ENCODE measurements around the gene BAIAP2L1. TPM values are rescaled to one million over a fixed set of nuclear protein-coding genes. Genes with fewer than 3 reads are reported as not detected.

The BAIAP2L1 gene
- polyA plus RNA-seq, 1 donor (not counting 4 experiments of a cell fraction or from before 2014, with no cell fraction given), result 41.7 TPM

DNA sequence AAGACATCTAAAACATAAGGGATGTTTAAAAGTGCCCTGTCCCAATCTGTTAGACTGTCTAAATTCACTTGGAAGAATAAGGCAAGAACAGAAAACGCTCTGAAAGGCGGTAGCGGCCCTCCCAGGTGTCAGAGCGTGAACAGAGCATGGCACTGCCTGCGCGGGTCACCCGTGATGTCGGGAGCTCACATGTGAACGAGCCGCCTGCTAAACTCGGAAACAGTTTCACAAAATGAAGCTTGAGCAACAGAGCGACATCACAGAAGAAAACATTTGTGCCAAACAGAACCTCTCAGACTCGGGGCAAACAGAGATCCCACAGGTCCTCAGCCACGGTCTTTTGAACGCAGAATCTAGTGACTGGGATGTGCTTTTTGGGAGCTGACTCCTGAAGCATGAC lies 106.6 kb downstream of the BAIAP2L1 start:
- H3K4me2 ChIP-seq (ENCODE audit: control insufficient read depth, extremely low read depth, insufficient read depth, low read depth, low read length), result no peak overlapping the region
- peaks cover 15% of the 10 kb centered on the region for H3K79me2 ChIP-seq (ENCODE audit: control insufficient read depth, insufficient read depth, low read length)
- H3K36me3 ChIP-seq (ENCODE audit: control insufficient read depth in 2 of 2, extremely low read depth in 1 of 2, insufficient read depth in 2 of 2, low read length in 2 of 2), result peaks cover 32 to 35% of the 10 kb centered on the region in 2 experiments
- FAIRE-seq, result no peak
- peaks cover 12% of the 10 kb centered on the region for H3K4me1 ChIP-seq (ENCODE audit: control insufficient read depth, extremely low read depth, insufficient read depth, low read length)
- no peak overlapping the region for H3K9ac ChIP-seq (ENCODE audit: control insufficient read depth, extremely low read depth, insufficient read depth, low read length)
- DNase-seq (ENCODE audit: low read depth, low spot score), result no peak
- H3K9me1 ChIP-seq (ENCODE audit: control insufficient read depth, extremely low read depth, insufficient read depth, low read length), result peaks cover under 1% of the 10 kb centered on the region
- H2AFZ ChIP-seq (ENCODE audit: control insufficient read depth, low read length), result no peak overlapping the region
- no peak overlapping the region for H3K27ac ChIP-seq (ENCODE audit: control insufficient read depth, insufficient read depth, low read length)
- H3K27me3 ChIP-seq (ENCODE audit: control insufficient read depth, extremely low read depth, insufficient read depth, low read length), result no peaks in the 10 kb centered on the region
- H3K4me3 ChIP-seq (ENCODE audit: control insufficient read depth in 2 of 3, extremely low read depth in 1 of 3, insufficient read depth in 2 of 3, low read depth in 1 of 3, low read length in 3 of 3), result no peak overlapping the region
- H3K9me3 ChIP-seq (ENCODE audit: control insufficient read depth, low read depth, low read length), result no peaks in the 10 kb centered on the region
- H4K20me1 ChIP-seq (ENCODE audit: control insufficient read depth, extremely low read depth, insufficient read depth, low read length), result peaks cover 21% of the 10 kb centered on the region
- no peak for TF ChIP-seq EZH2 (IDR thresholded peaks at IDR 0.05; ENCODE audit: low read length)
- TF ChIP-seq, protein P1, sequence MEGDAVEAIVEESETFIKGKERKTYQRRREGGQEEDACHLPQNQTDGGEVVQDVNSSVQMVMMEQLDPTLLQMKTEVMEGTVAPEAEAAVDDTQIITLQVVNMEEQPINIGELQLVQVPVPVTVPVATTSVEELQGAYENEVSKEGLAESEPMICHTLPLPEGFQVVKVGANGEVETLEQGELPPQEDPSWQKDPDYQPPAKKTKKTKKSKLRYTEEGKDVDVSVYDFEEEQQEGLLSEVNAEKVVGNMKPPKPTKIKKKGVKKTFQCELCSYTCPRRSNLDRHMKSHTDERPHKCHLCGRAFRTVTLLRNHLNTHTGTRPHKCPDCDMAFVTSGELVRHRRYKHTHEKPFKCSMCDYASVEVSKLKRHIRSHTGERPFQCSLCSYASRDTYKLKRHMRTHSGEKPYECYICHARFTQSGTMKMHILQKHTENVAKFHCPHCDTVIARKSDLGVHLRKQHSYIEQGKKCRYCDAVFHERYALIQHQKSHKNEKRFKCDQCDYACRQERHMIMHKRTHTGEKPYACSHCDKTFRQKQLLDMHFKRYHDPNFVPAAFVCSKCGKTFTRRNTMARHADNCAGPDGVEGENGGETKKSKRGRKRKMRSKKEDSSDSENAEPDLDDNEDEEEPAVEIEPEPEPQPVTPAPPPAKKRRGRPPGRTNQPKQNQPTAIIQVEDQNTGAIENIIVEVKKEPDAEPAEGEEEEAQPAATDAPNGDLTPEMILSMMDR (optimal IDR thresholded peaks at IDR 0.05 in 1 of 3, IDR thresholded peaks at IDR 0.05 in 1 of 3, conservative IDR thresholded peaks at IDR 0.05 in 1 of 3; ENCODE audit: extremely low read depth in 1 of 3, insufficient read depth in 2 of 3, low read length in 3 of 3), result no peak
- dilution Hi-C loops (cut with MboI; ENCODE audit: extremely low pct_ligation_motif_present, low sequenced_read_pairs), result no loop called here

- Histone ChIP-seq H3K4me3 (ENCODE audit: control insufficient read depth in 2 of 3, extremely low read depth in 1 of 3, insufficient read depth in 2 of 3, low read depth in 1 of 3, low read length in 3 of 3) (no peak overlapping the region), H4K20me1 (ENCODE audit: control insufficient read depth, extremely low read depth, insufficient read depth, low read length) (peaks cover 21% of the 10 kb centered on the region), H2AFZ (ENCODE audit: control insufficient read depth, low read length) (no peak overlapping the region), H3K27ac (ENCODE audit: control insufficient read depth, insufficient read depth, low read length) (no peak overlapping the region), H3K9ac (ENCODE audit: control insufficient read depth, extremely low read depth, insufficient read depth, low read length) (no peak overlapping the region), H3K36me3 (ENCODE audit: control insufficient read depth in 2 of 2, extremely low read depth in 1 of 2, insufficient read depth in 2 of 2, low read length in 2 of 2) (peaks cover 33 to 37% of the 10 kb centered on the region in 2 experiments), H3K4me1 (ENCODE audit: control insufficient read depth, extremely low read depth, insufficient read depth, low read length) (peaks cover 12% of the 10 kb centered on the region), H3K27me3 (ENCODE audit: control insufficient read depth, extremely low read depth, insufficient read depth, low read length) (no peaks in the 10 kb centered on the region), H3K9me3 (ENCODE audit: control insufficient read depth, low read depth, low read length) (no peaks in the 10 kb centered on the region), H3K4me2 (ENCODE audit: control insufficient read depth, extremely low read depth, insufficient read depth, low read depth, low read length) (no peak overlapping the region), H3K79me2 (ENCODE audit: control insufficient read depth, insufficient read depth, low read length) (peaks cover 21% of the 10 kb centered on the region), H3K9me1 (ENCODE audit: control insufficient read depth, extremely low read depth, insufficient read depth, low read length) (peaks cover 2% of the 10 kb centered on the region)
- TF ChIP-seq EZH2 (IDR thresholded peaks at IDR 0.05; ENCODE audit: low read length), result no peak
- TF ChIP-seq, protein P1 (optimal IDR thresholded peaks at IDR 0.05 in 1 of 3, IDR thresholded peaks at IDR 0.05 in 1 of 3, conservative IDR thresholded peaks at IDR 0.05 in 1 of 3; ENCODE audit: extremely low read depth in 1 of 3, insufficient read depth in 2 of 3, low read length in 3 of 3), result no peak
- FAIRE-seq (no peak), DNase-seq (ENCODE audit: low read depth, low spot score) (no peak)
- dilution Hi-C loops (cut with MboI; ENCODE audit: extremely low pct_ligation_motif_present, low sequenced_read_pairs), result no loop called here
Measured at GRCh38 chr7:98293746-98294145, 107.1 kb downstream of the BAIAP2L1 start.

Data from keratinocyte (primary cell).